ENCODE results near the gene MAIP1.

The MAIP1 gene

GRCh38 chr2:199985625-199986207, 30.3 kb downstream of the MAIP1 start:
- Mint-ChIP-seq H3K4me3 (no peak overlapping the region), H3K27me3 (ENCODE audit: low read depth, poor library complexity) (no peaks in the 10 kb centered on the region), H3K9me3 (no peaks in the 10 kb centered on the region), H3K4me1 (peaks cover 20% of the 10 kb centered on the region), H3K36me3 (ENCODE audit: low read depth) (no peaks in the 10 kb centered on the region), H3K27ac (no peak overlapping the region)
- DNase-seq = peak; percentile 53
- TF ChIP-seq CTCF (IDR thresholded peaks at IDR 0.05) = peak; percentile 53

GRCh38 chr2:199987586-199987985, 32.2 kb downstream of the MAIP1 start:
- no peak overlapping the region for H3K27ac Mint-ChIP-seq
- no peak for TF ChIP-seq CTCF (IDR thresholded peaks at IDR 0.05)
- no peak overlapping the region for H3K4me3 Mint-ChIP-seq
- H3K9me3 Mint-ChIP-seq = no peaks in the 10 kb centered on the region
- peaks cover 14% of the 10 kb centered on the region for H3K4me1 Mint-ChIP-seq
- no peaks in the 10 kb centered on the region for H3K27me3 Mint-ChIP-seq (ENCODE audit: low read depth, poor library complexity)
- DNase-seq = no peak
- no peaks in the 10 kb centered on the region for H3K36me3 Mint-ChIP-seq (ENCODE audit: low read depth)

- Mint-ChIP-seq H3K27ac (no peak overlapping the region), H3K4me3 (no peak overlapping the region), H3K9me3 (no peaks in the 10 kb centered on the region), H3K4me1 (peaks cover 9% of the 10 kb centered on the region), H3K27me3 (ENCODE audit: low read depth, poor library complexity) (no peaks in the 10 kb centered on the region), H3K36me3 (ENCODE audit: low read depth) (no peaks in the 10 kb centered on the region)
- DNase-seq = no peak
- no peak for TF ChIP-seq CTCF (IDR thresholded peaks at IDR 0.05)
Measured at GRCh38 chr2:199988151-199988550, 32.8 kb downstream of the MAIP1 start.

GRCh38 chr2:199989822-199990221, 34.4 kb downstream of the MAIP1 start:
- Mint-ChIP-seq H3K4me1 (peaks cover 5% of the 10 kb centered on the region), H3K9me3 (no peaks in the 10 kb centered on the region), H3K4me3 (no peak overlapping the region), H3K27me3 (ENCODE audit: low read depth, poor library complexity) (no peaks in the 10 kb centered on the region), H3K36me3 (ENCODE audit: low read depth) (no peaks in the 10 kb centered on the region), H3K27ac (no peak overlapping the region)
- TF ChIP-seq CTCF (IDR thresholded peaks at IDR 0.05) = no peak
- no peak for DNase-seq

- Mint-ChIP-seq H3K36me3 (ENCODE audit: low read depth) (no peaks in the 10 kb centered on the region), H3K4me1 (peaks cover 5% of the 10 kb centered on the region), H3K27me3 (ENCODE audit: low read depth, poor library complexity) (no peaks in the 10 kb centered on the region), H3K4me3 (no peak overlapping the region), H3K27ac (no peak overlapping the region), H3K9me3 (no peaks in the 10 kb centered on the region)
- no peak for DNase-seq
- TF ChIP-seq CTCF (IDR thresholded peaks at IDR 0.05) = no peak
Measured at GRCh38 chr2:199991691-199992090, 36.3 kb downstream of the MAIP1 start.

GRCh38 chr2:199992296-199992695, 36.9 kb downstream of the MAIP1 start:
- H3K4me1 Mint-ChIP-seq = peaks cover 5% of the 10 kb centered on the region
- no peak for TF ChIP-seq CTCF (IDR thresholded peaks at IDR 0.05)
- no peaks in the 10 kb centered on the region for H3K27me3 Mint-ChIP-seq (ENCODE audit: low read depth, poor library complexity)
- H3K27ac Mint-ChIP-seq = no peak overlapping the region
- no peaks in the 10 kb centered on the region for H3K9me3 Mint-ChIP-seq
- DNase-seq = no peak
- no peak overlapping the region for H3K4me3 Mint-ChIP-seq
- H3K36me3 Mint-ChIP-seq (ENCODE audit: low read depth) = no peaks in the 10 kb centered on the region
